T-helper 2 cell treated with Interferon-gamma antibody and Interleukin-4, amounts not matched to agents 100 ng/mL and 5 ng/mL, for 36 hours (primary cell): Measurements from ENCODE around the gene JMJD1C. TPM values are rescaled to one million over a fixed set of nuclear protein-coding genes. Genes with fewer than 3 reads are reported as not detected.

Source experiments
- intact Hi-C: fragments of 100-400 bp; cut with micrococcal nuclease; formaldehyde crosslinking; loops from one replicate; pipeline ENCODE4 v1.15.1; 2023
- total RNA-seq: library from RNA; stranded (reverse); gene quantifications from 2 replicates; pipeline ENCODE4 v1.2.3, GENCODE V29; 2022

The JMJD1C gene
- total RNA-seq, 1 donor from 2014 or later, result 43.3 TPM

DNA sequence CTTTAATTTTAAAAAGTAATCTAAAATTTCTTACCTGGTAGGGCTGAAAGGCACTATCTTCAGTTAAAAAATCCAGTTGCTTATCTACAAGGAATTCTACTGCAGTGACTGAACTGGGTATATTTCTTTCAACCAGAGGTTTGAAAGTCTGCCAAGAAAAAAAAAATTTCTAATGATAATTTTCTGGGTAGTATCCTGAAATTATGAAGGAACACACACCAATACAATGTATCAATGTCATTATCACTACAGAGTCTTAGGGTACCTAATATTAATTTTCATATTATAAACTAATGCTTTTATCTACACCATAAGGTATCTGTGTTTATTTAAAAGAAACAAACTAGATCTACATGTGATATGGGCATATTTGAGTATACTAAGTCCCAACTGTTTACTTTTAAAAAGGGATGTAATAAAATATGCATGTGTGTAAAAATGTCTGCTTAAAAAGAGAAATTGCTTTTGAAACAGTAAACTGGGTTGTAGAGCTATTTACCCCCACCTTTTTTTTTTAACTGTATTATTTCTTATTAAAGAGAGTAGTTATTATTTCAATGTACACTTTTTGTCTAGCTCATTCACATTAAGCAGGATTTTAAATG lies 201.1 kb downstream of the JMJD1C start:
- intact Hi-C loops, result loop anchor here (5.0 to 10.0 kb wide), 3 partner anchors 630 to 1212 kb away; no protein-coding TSS in a partner anchor

GRCh38 chr10:63262430-63263073 lies 203.2 kb downstream of the JMJD1C start:
- intact Hi-C loops, result loop anchor here (10.0 kb wide), 1 partner anchor 628 kb away; no protein-coding TSS in a partner anchor

DNA sequence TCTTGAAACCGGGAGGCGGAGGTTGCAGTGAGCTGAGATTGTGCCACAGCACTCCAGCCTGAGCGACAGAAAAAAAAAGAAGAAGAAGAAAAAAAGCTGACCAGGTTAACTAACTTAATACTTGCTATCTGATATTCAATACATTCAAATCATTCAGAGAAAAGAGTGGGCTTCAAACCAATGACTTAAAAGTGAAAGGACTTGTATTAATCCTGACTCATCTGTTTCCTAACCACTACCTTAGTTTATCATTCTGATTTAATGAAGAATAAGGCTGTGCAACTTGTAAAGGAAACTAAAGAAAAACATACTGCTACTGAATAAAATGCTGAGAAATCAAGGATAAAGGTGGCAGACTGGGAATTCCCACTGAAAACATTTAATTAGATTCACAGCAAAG lies 204.3 kb downstream of the JMJD1C start:
- intact Hi-C loops, result loop anchor here (10.0 kb wide), 1 partner anchor 627 kb away; no protein-coding TSS in a partner anchor

GRCh38 chr10:63260860-63261251 lies 204.9 kb downstream of the JMJD1C start:
- intact Hi-C loops, result loop anchor here (10.0 kb wide), 1 partner anchor 626 kb away; no protein-coding TSS in a partner anchor

GRCh38 chr10:63260103-63260859 lies 205.5 kb downstream of the JMJD1C start:
- intact Hi-C loops, result loop anchor here (10.0 kb wide), 1 partner anchor 625 kb away; no protein-coding TSS in a partner anchor

GRCh38 chr10:63258920-63259678 lies 206.7 kb downstream of the JMJD1C start:
- intact Hi-C loops, result no loop called here

DNA sequence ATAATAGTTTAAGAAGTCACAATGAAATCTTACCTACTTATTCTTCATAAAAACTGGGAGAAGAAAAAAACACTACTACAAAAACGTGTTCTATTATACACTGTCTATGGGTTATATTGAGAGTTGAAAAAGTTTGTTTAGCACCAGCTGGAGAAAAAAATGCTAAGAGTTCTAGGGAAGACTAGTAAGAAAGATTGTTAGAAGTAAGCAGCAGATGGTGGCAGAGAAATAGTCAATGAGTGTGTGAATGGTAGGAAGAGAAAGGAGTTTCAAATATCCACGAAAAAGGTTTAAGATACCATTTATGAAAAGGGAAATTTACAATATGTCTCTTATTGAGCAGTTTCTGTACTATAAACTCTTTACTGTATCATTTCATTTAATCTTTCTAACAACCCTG lies 208.0 kb downstream of the JMJD1C start:
- intact Hi-C loops, result no loop called here

DNA sequence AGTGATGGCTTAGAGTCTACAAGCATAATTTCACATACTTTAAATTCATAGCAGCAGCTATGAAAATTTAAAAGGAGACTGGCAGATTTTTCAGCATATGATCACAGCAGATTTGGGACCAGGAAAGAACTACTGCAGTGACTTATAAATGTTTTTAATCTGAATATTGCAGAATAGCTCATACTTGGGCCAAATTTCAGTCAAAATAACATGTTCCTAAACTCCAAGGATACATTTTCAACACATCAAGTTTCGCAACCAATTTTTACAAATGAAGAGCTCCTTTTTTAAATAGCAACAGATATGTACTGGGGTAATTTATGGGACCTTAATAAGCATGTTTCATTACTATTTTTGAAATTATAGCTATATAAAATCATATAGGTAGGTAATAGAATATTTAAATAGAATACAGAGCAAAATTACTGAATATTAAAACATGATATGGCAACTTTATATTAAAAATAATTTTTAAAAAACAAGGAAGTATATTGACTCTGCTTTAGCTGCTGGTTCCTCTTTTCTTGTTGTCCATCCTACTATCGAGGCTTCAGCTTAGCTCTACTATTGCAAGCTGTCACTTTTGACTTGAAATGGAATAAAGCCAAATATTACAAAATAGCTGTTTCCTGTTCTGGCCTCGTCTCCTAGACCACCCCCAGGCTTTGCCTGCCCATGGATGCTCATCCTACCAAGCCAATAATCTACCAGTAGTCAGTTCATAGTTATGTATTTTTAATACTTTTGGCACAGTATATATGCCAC lies 209.6 kb downstream of the JMJD1C start:
- intact Hi-C loops, result no loop called here

- intact Hi-C loops, result no loop called here
Observed at GRCh38 chr10:63255316-63255715, 210.5 kb downstream of the JMJD1C start.

DNA sequence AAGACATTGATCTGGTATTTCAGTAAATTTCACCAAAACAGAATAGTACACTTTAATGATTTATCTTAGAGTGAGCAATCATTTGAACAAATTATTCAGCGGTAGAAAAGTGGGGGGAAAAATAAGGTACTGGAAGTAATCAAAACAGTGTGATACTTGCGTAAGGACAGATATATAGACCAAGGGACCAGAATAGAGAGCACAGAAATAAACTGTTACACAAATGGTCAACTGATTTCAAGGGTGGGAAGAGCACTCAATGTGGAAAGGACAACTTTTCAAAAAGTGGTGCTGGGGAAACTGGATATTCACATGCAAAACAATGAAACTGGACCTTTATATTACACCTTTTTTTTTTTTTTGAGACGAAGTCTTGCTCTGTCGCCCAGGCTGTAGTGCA lies 212.7 kb downstream of the JMJD1C start:
- intact Hi-C loops, result no loop called here

- intact Hi-C loops, result no loop called here
Observed at GRCh38 chr10:63252095-63252762, 213.5 kb downstream of the JMJD1C start.

DNA sequence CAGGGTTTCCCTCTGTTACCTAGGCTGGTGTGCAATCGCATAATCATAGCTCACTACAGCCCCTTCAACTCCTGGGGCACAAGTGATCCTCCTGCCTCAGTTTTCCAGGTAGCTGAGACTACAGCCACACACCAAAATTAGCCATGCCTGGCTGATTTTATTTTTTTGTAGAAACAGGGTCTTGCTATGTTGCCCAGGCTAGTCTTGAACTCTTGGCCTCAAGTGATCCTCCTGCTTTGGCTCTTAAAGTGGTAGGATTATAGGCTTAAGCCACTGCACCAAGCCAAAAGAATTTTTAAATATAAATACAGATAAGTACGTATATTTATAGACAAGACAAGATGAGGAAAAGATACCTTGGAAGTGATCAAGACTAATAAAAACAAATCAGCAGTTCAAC lies 215.7 kb downstream of the JMJD1C start:
- intact Hi-C loops, result no loop called here

GRCh38 chr10:63247771-63248170 lies 218.0 kb downstream of the JMJD1C start:
- intact Hi-C loops, result no loop called here

DNA sequence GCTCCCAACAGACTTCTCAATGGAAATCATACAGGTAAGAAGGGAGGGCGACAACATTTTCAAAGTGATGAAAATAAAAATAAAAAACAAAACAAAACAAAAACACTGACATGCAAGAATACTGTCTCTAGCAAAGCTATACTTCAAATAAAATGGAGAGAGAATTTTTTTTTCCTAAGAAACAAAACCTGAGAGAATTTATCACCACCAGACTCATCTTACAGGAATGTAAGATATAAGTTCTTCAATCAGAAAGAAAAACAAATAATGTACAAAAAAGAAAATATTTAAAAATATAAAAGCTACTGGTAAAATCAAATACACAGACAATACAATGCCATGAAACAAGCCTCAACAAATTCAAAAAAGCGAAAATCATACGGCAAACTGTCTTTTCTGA lies 219.4 kb downstream of the JMJD1C start:
- intact Hi-C loops, result no loop called here

- intact Hi-C loops, result no loop called here
Observed at GRCh38 chr10:63241841-63242281, 223.9 kb downstream of the JMJD1C start.

DNA sequence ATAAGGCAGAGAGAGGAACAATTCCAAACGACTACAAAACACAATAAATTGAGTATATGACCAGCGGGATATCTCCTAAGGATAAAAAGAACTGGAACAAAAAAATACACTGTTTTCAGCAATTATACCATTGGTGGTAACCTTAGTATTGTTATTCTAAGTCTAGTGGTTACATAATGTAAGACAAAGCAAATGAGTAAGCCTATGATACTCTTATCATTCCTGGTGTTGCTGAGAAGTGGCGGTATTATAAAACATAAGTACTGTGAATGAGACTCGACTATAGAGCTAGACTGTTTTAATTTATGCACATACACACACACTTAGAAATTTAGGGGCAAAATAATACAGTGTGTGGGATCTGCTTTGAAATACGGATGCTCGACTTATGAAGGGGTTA lies 225.0 kb downstream of the JMJD1C start:
- intact Hi-C loops, result no loop called here

GRCh38 chr10:63238501-63238900 lies 227.3 kb downstream of the JMJD1C start:
- intact Hi-C loops, result no loop called here

- intact Hi-C loops, result no loop called here
Observed at GRCh38 chr10:63237396-63237795, 228.4 kb downstream of the JMJD1C start.

DNA sequence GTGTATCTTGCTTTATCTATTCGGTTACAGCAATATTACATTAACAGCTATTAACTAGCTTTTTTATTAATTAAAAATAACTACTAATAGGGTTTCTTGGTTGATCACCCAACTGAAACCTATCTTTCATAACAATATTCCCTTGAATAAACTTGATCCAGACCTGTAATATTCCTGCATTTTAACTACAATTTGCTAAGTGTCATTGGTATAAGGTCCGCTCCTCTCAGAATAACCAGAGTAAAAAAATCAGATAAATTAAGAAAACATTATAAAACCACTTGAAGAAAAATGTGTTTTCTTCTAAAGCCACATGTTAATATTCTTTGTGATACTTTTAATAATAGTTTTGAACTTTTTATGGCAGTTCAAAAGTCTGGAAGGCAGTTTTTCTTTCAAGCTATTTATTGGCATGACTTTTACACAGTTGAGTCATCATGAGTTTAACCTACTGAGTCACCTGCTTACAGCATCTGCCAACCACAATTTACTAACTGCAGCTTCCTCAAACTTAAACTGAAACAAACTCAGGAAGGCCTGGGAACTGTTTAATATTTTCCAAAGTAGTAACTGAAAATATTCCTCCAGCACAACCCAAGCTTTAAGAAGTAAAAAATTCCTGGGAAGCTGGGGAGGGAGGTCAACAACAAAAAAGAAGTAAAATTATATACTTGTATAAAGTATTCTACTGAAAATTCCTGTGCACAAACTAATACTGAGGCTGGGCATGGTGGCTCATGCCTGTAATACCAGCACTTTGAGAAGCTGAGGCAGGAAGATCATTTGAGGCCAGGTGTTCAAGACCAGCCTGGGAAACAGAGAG lies 229.5 kb downstream of the JMJD1C start:
- intact Hi-C loops, result loop anchor here (1.0 kb wide), 2 partner anchors 9 to 33 kb away; no protein-coding TSS in a partner anchor
